Endothelial cell of umbilical vein (primary cell): ENCODE results near the gene KCNJ12.

Experiments used
- EZH2 ChIP-seq: IDR thresholded peaks from 2 replicates; pipeline ENCODE4 v1.6.1; 2012; ENCODE audit warnings: borderline replicate concordance, low read depth, mild to moderate bottlenecking, moderate library complexity, low read length, inconsistent platforms; ENCODE audit not compliant: severe bottlenecking
- JUN ChIP-seq: IDR thresholded peaks from 2 replicates; pipeline ENCODE4 v1.6.1; 2011; ENCODE audit warnings: borderline replicate concordance, low read depth; ENCODE audit not compliant: insufficient read length, insufficient read depth
- POLR2A ChIP-seq: IDR thresholded peaks from 2 replicates; pipeline ENCODE4 v1.6.1; 2012; ENCODE audit warnings: low read depth, mild to moderate bottlenecking, control low read depth, low read length
- POLR2AphosphoS5 ChIP-seq: IDR thresholded peaks from 2 replicates; pipeline ENCODE4 v1.6.1; 2012; ENCODE audit warnings: low read depth, mild to moderate bottlenecking, control low read depth, low read length, moderate library complexity; ENCODE audit not compliant: insufficient read depth
- TF ChIP-seq, protein P1 (sequence below), 2 donors: IDR thresholded peaks; 1 replicate in 1 of 2; 2 replicates in 1 of 2; pipeline ENCODE4 v1.5.1; 2011; ENCODE audit warnings: low read length in 2 of 2, mild to moderate bottlenecking in 2 of 2, moderate library complexity in 2 of 2, control low read depth in 1 of 2, inconsistent platforms in 1 of 2, low read depth in 1 of 2; ENCODE audit not compliant: insufficient read depth in 1 of 2; ENCODE audit errors: extremely low read depth in 1 of 2

GRCh38 chr17:21392266-21392665, 16.1 kb downstream of the KCNJ12 start:
- no peak for TF ChIP-seq POLR2A
- TF ChIP-seq EZH2, result no peak
- TF ChIP-seq, protein P1, sequence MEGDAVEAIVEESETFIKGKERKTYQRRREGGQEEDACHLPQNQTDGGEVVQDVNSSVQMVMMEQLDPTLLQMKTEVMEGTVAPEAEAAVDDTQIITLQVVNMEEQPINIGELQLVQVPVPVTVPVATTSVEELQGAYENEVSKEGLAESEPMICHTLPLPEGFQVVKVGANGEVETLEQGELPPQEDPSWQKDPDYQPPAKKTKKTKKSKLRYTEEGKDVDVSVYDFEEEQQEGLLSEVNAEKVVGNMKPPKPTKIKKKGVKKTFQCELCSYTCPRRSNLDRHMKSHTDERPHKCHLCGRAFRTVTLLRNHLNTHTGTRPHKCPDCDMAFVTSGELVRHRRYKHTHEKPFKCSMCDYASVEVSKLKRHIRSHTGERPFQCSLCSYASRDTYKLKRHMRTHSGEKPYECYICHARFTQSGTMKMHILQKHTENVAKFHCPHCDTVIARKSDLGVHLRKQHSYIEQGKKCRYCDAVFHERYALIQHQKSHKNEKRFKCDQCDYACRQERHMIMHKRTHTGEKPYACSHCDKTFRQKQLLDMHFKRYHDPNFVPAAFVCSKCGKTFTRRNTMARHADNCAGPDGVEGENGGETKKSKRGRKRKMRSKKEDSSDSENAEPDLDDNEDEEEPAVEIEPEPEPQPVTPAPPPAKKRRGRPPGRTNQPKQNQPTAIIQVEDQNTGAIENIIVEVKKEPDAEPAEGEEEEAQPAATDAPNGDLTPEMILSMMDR (IDR thresholded peaks at IDR 0.05; ENCODE audit: extremely low read depth in 1 of 2, insufficient read depth in 1 of 2, low read depth in 1 of 2, low read length in 2 of 2), result no peak
- TF ChIP-seq POLR2AphosphoS5, result no peak
- TF ChIP-seq JUN, result no peak
